Neutrophil (primary cell): ENCODE measurements around the gene BPIFB2.

Experiments
- H3K27ac ChIP-seq: fragments of 200-600 bp; sonication (generic); 2 replicates; pipeline ENCODE4 v1.5.1; 2016; ENCODE audit warnings: mild to moderate bottlenecking, moderate library complexity
- H3K27me3 ChIP-seq: fragments of 200-600 bp; sonication (generic); 2 replicates; pipeline ENCODE4 v1.6.0; 2016; ENCODE audit warnings: mild to moderate bottlenecking
- H3K36me3 ChIP-seq: fragments of 200-600 bp; sonication (generic); 2 replicates; pipeline ENCODE4 v1.5.1; 2017
- H3K4me1 ChIP-seq, 2 experiments: fragments of 200-600 bp in 1 of 2; sonication (generic) in 1 of 2; 1 replicate in 1 of 2; 2 replicates in 1 of 2; pipeline versions ENCODE4 v1.5.1 to v1.6.1; 2013 to 2016; ENCODE audit warnings: low read depth in 1 of 2, low read length in 1 of 2, mild to moderate bottlenecking in 1 of 2, moderate library complexity in 1 of 2; ENCODE audit not compliant: control insufficient read depth in 1 of 2, insufficient read depth in 1 of 2
- H3K4me3 ChIP-seq, 2 experiments: fragments of 200-600 bp in 1 of 2; sonication (generic) in 1 of 2; 1 replicate in 1 of 2; 2 replicates in 1 of 2; pipeline ENCODE4 v1.5.1; 2013 to 2016; ENCODE audit warnings: low read depth in 1 of 2, low read length in 1 of 2, mild to moderate bottlenecking in 1 of 2, moderate library complexity in 1 of 2
- H3K9me3 ChIP-seq: fragments of 200-600 bp; sonication (generic); 2 replicates; pipeline ENCODE4 v1.5.1; 2016
- TF ChIP-seq, protein P1 (sequence below): fragments of 200-600 bp; sonication (generic); IDR thresholded peaks from 2 replicates; pipeline ENCODE4 v1.5.1; 2016; ENCODE audit warnings: antibody characterized with exemption

Gene BPIFB2

DNA sequence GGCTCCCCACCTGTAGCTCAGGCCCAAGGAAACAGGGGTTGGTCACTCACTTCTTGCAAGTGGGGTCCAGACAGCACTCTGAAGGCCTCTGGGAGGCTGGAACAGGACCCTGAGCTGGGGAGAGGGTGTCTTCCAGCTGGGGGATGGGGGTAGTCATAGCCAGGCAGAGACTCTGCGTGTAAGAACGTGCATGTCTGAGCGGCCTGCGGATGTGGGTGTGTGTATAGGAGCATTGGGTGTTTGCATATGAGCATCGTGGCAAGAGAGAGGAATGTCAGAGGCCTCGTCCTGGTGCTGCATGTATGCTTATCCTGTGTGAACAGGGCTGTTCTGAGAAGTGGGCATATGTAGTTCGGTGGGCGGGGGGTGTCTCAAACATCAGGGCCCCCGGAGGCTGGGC lies 58.3 kb downstream of the BPIFB2 start:
- TF ChIP-seq, protein P1, sequence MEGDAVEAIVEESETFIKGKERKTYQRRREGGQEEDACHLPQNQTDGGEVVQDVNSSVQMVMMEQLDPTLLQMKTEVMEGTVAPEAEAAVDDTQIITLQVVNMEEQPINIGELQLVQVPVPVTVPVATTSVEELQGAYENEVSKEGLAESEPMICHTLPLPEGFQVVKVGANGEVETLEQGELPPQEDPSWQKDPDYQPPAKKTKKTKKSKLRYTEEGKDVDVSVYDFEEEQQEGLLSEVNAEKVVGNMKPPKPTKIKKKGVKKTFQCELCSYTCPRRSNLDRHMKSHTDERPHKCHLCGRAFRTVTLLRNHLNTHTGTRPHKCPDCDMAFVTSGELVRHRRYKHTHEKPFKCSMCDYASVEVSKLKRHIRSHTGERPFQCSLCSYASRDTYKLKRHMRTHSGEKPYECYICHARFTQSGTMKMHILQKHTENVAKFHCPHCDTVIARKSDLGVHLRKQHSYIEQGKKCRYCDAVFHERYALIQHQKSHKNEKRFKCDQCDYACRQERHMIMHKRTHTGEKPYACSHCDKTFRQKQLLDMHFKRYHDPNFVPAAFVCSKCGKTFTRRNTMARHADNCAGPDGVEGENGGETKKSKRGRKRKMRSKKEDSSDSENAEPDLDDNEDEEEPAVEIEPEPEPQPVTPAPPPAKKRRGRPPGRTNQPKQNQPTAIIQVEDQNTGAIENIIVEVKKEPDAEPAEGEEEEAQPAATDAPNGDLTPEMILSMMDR = no peak

GRCh38 chr20:33067806-33068205 lies 60.3 kb downstream of the BPIFB2 start:
- no peaks in the 10 kb centered on the region for H3K36me3 ChIP-seq

More for the DNA sequence above, 58.3 kb downstream of the BPIFB2 start:
- Histone ChIP-seq H3K36me3 (no peaks in the 10 kb centered on the region), H3K27me3 (peaks cover 4% of the 10 kb centered on the region), H3K27ac (no peak overlapping the region), H3K4me3 (no peak overlapping the region), H3K9me3 (no peaks in the 10 kb centered on the region), H3K4me1 (peaks cover 0 to 6% of the 10 kb centered on the region in 2 experiments)

GRCh38 chr20:33068251-33068939 lies 60.9 kb downstream of the BPIFB2 start:
- Histone ChIP-seq H3K9me3 (no peaks in the 10 kb centered on the region), H3K27me3 (no peaks in the 10 kb centered on the region), H3K4me1 (peaks cover 0 to 6% of the 10 kb centered on the region in 2 experiments), H3K27ac (no peak overlapping the region), H3K36me3 (no peaks in the 10 kb centered on the region), H3K4me3 (no peak overlapping the region)
- TF ChIP-seq, protein P1 = no peak

More at GRCh38 chr20:33067806-33068205, 60.3 kb downstream of the BPIFB2 start:
- H3K27me3 ChIP-seq = no peaks in the 10 kb centered on the region
- TF ChIP-seq, protein P1 = no peak
- H3K4me3 ChIP-seq = no peak overlapping the region
- peaks cover 0 to 6% of the 10 kb centered on the region in 2 experiments for H3K4me1 ChIP-seq
- H3K9me3 ChIP-seq = no peaks in the 10 kb centered on the region
- no peak overlapping the region for H3K27ac ChIP-seq

DNA sequence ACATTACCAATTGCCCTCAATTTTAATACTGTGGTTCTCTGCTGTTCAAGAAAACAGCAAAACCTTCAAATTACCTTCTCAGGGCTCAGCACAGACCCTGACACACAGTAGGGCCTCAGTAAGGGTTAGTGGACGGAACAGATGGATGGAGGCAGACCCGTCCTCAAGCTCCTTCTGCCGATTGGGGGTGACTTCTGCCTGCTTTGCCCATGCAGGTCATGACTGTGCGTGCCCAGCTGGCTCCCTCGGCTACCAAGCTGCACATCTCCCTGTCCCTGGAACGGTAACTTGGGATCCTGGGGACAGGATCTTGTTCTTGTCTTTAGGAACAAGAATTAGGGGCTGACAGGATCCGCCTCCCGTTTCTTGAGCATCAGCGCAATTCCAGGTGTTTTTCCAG lies 62.2 kb downstream of the BPIFB2 start:
- Histone ChIP-seq H3K9me3 (no peaks in the 10 kb centered on the region), H3K4me1 (peaks cover 0 to 6% of the 10 kb centered on the region in 2 experiments), H3K27ac (no peak overlapping the region), H3K27me3 (no peaks in the 10 kb centered on the region), H3K4me3 (no peak overlapping the region), H3K36me3 (no peaks in the 10 kb centered on the region)
- TF ChIP-seq, protein P1 = no peak

DNA sequence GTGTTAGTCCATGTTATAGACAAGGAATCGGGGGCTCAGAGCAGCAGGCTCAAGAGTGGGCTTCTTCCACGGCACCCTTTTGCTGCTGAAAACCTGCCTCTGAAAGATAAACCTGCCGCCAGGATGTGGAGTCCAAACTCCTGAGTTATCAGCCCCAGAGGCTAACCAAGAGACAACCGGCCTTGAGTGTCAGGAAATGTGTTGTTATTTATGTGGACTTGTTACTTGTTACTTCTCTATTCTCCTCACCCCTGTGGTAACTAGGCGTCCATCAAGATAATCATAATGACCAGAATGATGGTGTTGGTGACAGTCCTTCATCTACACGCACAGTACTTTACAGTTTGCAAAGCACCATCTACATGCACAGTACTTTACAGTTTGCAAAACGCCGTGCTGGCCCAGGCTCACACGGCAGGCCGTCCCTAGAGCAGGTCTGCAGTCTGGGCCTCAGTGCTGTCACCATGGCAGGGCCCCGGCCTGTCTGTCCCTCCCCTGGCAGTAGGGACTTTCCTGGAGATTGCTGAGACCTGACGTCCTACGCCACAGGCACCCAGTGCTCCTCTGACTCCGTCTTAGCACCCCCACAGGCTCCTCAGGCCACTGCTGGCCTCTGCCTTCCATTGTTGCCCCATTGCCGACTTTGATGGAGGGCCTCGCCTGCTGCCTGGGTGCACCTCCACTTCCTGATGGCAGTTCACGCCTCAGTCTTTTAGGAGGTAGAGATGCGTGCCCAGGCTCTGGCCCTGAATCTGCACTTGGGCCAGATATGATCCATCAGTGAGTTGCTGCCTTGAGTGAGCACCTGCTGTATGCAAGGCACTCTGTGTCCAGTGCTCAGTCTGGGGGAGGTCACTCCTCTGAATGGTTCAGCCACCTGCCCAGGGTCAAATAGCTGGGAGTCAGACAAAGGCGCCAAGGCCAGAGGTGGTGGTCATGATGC lies 62.9 kb downstream of the BPIFB2 start:
- Histone ChIP-seq H3K9me3 (no peaks in the 10 kb centered on the region), H3K36me3 (no peaks in the 10 kb centered on the region), H3K4me3 (no peak overlapping the region), H3K27ac (no peak overlapping the region), H3K27me3 (no peaks in the 10 kb centered on the region), H3K4me1 (peaks cover 0 to 6% of the 10 kb centered on the region in 2 experiments)
- TF ChIP-seq, protein P1 = no peak
